NCI-H1694 (cell line): ENCODE data around the gene SLC39A8.
"Not testable (repeated sequence)": the region's sequence is repeated elsewhere in the genome, so short reads cannot be mapped to it uniquely, and the experiment has no call there.

Experiments
- DNase-seq: peaks from one replicate; lab custom pipeline; 2025; lab: John Stamatoyannopoulos, UW

Gene SLC39A8

GRCh38 chr4:102344954-102345794 lies at the start of gene SLC39A8:
Gene SLC39A8 (minus strand): TSS chr4:102345482. CDS start chr4:102344662, 820 bp downstream.
- DNase-seq = peak; percentile 51

GRCh38 chr4:102392033-102392744 lies 46.9 kb upstream of the SLC39A8 start:
- no peak for DNase-seq

DNA sequence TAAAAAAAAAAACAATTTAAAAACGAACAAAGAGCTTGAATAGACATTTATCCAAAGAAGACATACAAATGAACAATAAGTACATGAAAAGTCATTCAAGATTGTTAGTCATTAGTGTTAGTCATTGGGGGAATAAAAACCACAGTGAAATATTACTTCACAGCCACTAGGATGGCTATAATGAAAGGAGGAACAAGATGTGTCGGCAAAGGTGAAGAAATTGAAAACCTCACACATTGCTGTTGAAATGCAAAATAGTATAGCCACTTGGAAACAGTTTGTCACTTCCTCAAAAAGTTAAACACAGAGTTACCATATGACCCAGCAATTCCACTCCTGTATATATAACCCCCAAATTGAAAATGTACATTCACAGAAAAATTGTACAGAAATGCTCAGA lies 45.2 kb upstream of the SLC39A8 start:
- no peak for DNase-seq

DNA sequence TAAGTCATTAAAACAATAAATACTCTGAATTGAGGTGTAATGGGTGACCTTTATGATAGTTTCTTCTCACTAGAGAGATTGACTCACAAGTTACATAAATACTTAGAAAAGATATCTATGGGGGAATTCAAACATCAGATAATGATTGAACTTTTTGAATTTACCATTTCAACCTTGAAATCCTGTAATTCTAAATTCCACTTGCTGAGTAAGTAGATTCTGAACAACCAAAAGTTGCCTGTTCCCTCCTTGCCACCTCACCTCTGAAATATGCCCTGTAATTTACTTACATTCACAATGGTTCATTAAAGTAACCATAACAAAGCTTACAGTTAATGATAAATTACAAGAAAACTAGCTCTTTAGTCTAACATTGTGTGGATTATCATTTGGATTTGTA lies 43.3 kb upstream of the SLC39A8 start:
- no peak for DNase-seq

DNA sequence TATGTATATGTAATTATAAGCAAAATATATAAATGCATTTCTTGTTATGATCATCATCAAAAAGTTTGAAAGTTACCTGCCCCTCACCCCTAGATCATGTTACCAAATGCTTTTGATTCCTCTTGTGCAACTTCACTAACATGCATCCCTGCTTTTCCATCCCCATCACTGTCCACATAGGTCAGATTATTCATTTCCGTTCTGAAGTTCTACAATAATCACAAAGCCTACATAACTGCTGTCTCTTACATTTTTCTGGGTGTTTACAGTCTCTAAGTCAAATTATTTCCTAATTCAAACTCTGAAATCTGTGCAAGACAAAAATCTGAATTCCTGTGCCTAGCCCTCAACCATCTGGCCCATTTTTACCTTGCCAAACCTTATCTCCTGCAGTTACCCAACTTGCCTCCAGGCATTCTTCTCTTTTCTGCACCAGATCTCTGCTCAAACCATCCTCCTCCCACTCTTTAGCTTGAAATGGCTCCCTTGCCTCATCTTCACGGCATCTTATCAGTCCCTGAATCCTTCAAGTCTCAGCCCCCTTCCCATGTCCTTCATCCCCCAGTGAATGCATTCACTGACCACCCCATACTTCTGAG lies 42.4 kb upstream of the SLC39A8 start:
- no peak for DNase-seq

DNA sequence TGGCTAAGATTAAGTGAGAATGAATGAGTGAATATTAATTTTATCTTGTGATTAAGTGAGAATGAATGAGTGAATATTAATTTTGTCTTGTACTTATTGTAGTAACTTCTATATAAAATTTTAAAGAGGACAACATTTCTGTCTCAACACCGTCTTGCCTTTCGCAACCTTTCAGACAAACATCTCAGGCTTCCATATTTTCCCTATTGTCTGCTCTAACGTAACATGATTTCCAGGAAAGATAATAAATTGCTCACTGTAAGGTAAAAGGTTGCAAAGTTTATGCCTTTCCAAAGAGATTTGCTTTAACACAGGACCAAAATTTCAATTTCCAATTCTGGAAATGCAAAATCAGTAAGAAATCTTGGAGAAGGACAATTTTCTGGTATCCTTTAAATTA lies 41.7 kb upstream of the SLC39A8 start:
- no peak for DNase-seq

DNA sequence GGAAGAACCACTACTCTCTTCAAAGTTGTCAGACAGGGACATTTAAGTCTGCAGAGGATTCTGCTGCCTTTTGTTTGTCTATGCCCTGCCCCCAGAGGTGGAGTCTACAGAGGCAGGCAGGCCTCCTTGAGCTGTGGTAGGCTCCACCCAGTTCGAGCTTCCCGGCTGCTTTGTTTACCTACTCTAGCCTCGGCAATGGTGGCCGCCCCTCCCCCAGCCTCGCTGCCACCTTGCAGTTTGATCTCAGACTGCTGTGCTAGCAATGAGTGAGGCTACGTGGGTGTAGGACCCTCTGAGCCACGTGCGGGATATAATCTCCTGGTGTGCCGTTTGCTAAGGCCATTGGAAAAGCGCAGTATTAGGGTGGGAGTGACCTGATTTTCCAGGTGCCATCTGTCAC lies 35.0 kb upstream of the SLC39A8 start:
- not testable (repeated sequence) for DNase-seq

DNA sequence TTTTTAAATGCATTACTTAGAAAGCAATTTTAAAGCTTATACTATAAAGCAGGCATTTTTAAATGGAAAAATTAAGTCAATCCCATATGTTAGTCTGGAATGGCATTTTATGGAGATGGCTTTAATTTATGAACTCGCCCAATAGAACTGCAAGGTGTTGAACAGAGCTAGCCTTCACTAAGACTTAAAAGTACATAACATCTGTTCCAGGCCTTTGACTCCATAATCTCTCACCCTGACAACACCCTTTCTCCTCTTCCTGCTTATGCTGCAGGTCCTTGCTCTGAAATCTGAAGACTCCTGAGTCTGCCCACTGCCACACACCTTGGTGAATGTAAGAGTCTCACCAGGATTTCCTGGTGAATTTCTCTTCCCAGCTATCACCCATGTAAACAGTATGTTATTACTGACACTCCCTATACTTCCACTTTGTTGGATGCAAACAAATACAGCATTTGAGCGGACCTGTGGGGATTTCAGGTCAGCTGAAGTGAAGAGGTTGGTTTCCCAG lies 17.7 kb upstream of the SLC39A8 start:
- DNase-seq = no peak

DNA sequence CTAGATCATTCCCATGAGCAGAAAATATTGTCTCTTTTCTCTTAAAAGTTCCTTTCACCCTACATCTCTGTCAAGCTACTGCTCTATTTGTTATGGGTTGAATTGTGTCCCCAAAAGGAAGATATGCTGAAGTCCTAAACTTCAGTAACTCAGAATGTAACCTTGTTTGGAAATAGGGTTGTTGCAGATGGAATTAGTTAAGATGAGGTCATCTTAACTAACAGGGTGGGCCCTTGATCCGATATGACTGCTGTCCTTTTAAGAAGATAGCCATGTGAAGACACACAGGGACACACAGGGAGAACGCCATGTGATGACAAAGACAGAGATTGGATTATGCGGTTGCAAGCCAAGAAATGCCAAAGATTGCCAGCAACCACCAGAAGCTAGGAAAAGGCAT lies 12.8 kb upstream of the SLC39A8 start:
- DNase-seq = no peak

DNA sequence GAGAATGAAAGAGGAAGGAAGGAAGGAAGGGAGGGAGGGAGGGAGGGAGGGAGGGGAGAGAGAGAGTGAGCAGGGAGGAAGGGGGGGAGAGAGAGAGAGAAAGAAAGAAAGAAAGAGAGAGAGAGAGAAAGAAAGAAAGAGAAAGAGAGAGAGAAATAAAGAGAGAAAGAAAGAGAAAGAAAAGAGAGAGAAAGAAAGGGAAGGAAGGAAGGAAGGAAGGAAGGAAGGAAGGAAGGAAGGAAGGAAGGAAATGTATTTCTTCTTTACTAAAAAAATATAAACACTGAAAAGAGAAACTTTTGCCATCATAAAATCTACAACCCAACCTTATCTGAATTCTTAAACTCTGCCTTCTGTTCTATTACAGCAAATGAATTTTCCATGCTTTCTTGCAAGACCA lies 12.4 kb upstream of the SLC39A8 start:
- DNase-seq = not testable (repeated sequence)

DNA sequence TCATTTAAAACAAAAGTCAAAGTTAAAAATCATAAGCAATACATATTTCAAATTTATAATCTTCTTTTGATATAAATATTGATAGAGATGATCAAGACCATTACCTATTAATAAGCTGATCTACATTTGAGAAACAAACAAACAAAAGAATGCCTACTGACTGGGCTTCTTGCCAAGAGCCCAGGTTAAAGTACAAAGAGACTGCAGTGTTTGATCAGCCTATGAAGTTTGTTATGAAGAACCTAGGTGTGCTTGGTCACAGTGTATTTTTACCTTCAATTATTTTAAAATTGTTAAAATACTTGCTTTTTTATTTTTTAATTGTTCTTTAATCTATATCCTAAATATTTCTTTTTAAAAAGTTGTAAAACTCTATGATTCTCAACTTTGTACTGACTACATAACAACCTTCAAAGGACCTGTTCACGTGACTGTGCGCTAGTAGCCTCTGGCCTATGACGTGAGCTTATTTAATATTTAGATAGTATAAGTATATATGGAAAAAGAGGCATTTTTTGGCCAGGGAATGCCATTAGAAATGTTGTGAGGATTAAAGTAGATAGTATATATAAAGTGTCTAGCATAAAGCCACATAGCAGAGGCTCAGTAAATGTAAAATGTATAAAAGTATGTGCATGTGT lies 11.4 kb upstream of the SLC39A8 start:
- no peak for DNase-seq

DNA sequence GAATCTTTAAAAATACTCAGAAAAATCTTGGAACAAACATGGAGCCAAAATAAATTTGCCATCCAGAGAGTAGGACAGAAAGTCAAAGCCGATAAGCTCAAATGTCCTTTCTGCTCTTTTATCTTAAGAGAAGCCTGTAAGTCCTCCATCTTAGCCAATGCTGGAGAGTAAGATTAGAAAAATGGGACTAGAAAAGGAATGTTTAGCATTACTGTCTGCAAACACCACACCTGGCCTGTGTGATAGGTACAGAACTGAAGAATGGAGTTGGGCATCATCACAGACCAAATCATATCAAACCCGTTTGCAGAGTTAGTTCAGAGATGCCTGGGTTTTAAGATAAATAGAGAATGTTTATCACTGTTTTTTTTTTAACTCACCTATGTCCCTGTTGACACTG lies 10.5 kb upstream of the SLC39A8 start:
- no peak for DNase-seq

GRCh38 chr4:102354671-102355454 lies 9.6 kb upstream of the SLC39A8 start:
- DNase-seq = no peak

DNA sequence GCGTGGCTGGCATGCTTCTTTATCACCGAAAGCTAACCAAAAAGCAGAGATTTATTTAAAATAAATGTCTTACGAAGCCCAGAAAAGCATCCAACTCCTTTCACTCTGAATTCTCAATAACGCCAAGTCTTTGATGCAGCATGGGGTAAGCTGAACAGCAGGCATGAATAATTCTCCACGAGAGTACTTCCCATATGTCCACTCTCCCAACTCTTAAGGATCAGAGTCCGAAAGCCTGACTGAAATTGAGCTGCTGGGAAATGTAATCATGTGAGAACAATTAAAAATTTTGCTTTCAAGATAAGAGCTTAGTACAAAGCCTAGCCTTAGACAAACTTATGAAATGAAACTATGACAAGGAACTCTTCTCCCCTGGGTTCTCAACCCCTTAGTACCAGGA lies 7.5 kb upstream of the SLC39A8 start:
- DNase-seq = no peak

DNA sequence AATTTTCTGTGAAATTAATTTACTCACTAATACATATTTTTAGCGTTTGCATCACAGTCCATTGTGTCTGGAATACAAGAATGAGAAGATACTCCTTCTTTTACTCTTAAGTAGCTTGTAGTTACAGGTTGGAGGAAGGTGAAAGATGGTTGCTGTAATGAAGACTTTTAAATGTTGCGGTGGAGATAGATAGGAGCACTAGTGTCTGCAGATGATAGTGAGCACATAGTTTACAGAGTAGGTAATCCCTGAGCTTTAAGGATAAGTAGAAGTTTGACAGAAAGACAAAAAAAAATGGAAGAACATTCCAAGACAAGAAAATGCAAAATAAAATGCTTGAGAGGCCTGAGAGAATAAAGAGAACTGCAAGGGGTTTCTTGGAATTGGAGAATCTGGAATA lies 5.4 kb upstream of the SLC39A8 start:
- no peak for DNase-seq

- DNase-seq = no peak
Measured at GRCh38 chr4:102348701-102349100, 3.4 kb upstream of the SLC39A8 start.

GRCh38 chr4:102345795-102346100 lies 466 bp upstream of the SLC39A8 start:
- DNase-seq = no peak

- DNase-seq = no peak
Measured at GRCh38 chr4:102344520-102344953, 745 bp downstream of the SLC39A8 start.

DNA sequence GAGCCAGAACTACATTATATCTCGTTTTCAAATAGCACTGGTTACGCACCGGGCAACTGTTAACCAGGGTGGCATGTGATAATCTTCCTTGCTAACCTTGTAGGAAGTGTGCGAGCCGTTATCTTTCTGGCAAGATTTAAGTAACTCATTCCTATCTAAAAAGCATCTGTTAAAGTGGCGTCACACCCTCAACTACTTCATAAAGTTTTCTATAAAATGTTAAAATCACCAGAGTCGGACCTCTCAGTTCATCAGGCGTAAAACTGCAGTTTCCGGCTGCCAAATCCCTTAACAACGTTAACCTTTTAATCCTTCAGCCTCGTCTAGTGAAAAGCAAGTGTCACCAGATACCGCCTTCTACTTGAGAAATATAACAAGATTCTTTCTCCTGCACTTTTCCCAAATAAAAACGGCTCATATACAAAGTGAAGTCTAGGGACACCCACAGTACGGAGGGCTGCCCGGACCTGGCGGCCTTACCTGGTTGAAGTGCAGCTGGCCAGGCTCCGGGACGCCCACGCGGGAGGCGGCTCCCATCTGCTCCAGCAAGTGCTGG lies 1.2 kb downstream of the SLC39A8 start:
- peak; percentile 2 for DNase-seq

DNA sequence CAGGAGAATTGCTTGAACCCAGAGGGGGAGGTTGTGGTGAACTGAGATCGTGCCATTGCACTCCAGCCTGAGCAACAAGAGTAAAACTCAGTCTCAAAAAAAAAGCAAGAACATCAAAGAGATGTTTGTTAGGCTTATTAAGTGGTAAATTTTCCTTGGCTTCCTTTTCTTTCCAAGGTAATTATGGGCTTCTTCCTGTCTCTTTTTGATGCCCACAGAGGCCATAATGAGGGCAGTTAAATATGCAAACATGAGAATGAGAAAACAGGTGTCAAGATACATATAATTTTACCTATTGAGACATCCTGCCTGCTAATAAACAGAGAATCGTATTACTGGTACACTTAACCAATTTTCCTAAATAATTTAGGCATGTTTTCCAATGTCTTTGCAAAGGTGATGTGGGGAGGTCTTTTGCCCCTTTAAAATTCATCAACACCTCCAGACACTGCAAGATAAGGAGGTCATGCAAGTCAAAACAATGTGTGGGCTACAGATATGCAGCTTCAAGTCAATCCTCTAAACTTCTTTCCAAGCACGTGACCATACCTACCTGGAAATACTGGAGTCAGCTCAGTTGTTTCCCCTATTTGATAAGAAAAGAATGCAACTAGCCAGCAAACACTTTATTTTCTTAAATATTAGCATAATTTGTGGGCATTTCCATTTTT lies 2.7 kb downstream of the SLC39A8 start:
- DNase-seq = no peak

- no peak for DNase-seq
Measured at GRCh38 chr4:102341201-102341600, 4.1 kb downstream of the SLC39A8 start.
